NB4 (cell line): ENCODE results near the gene SMARCA2.

Experiments
- MYC ChIP-seq: IDR thresholded peaks from 2 replicates; pipeline ENCODE4 v1.6.1; 2011; ENCODE audit warnings: low read depth, low read length
- POLR2A ChIP-seq: IDR thresholded peaks from 2 replicates; pipeline ENCODE4 v1.6.1; 2011; ENCODE audit warnings: mild to moderate bottlenecking; ENCODE audit not compliant: insufficient read length; ENCODE audit errors: extremely low read depth
- TF ChIP-seq, protein P1 (sequence below): IDR thresholded peaks from one replicate; pipeline ENCODE4 v1.5.1; 2012; ENCODE audit warnings: low read depth, low read length

GRCh38 chr9:2150338-2150737, 135.2 kb downstream of the SMARCA2 start:
- TF ChIP-seq, protein P1, sequence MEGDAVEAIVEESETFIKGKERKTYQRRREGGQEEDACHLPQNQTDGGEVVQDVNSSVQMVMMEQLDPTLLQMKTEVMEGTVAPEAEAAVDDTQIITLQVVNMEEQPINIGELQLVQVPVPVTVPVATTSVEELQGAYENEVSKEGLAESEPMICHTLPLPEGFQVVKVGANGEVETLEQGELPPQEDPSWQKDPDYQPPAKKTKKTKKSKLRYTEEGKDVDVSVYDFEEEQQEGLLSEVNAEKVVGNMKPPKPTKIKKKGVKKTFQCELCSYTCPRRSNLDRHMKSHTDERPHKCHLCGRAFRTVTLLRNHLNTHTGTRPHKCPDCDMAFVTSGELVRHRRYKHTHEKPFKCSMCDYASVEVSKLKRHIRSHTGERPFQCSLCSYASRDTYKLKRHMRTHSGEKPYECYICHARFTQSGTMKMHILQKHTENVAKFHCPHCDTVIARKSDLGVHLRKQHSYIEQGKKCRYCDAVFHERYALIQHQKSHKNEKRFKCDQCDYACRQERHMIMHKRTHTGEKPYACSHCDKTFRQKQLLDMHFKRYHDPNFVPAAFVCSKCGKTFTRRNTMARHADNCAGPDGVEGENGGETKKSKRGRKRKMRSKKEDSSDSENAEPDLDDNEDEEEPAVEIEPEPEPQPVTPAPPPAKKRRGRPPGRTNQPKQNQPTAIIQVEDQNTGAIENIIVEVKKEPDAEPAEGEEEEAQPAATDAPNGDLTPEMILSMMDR: no peak
- TF ChIP-seq POLR2A (no peak), MYC (no peak)
